ENCODE results near the gene TMEM131.

TMEM131 gene

DNA sequence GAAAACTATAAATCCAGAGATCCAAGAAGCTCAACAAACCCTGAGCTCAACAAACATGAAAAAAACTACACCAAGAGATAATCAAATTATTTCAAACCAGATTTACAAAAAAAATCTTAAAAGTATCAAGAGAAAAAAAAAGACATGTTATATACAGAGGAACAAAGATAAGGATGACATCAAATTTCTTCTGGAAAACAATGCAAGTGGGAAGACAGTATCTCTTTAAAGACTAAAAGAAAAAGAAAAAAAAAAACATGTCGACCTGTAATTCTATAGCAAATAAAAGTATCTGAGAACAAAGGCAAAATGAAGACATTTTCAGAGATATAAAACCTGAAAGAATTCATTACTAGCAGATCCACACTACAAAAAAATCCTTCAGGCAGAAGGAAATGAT is 21.3 kb downstream of the TMEM131 start:
- Histone ChIP-seq H3K9me3 (ENCODE audit: control insufficient read depth, low read length) (no peaks in the 10 kb centered on the region), H3K4me3 (ENCODE audit: low read length) (no peak overlapping the region), H3K9ac (ENCODE audit: low read length) (no peak overlapping the region), H3K4me1 (ENCODE audit: control insufficient read depth, insufficient read depth, low read length) (peaks cover 15% of the 10 kb centered on the region), H3K36me3 (ENCODE audit: control insufficient read depth, insufficient read depth, low read length) (no peaks in the 10 kb centered on the region), H3K27me3 (ENCODE audit: control insufficient read depth, insufficient read depth, low read length) (no peaks in the 10 kb centered on the region)

DNA sequence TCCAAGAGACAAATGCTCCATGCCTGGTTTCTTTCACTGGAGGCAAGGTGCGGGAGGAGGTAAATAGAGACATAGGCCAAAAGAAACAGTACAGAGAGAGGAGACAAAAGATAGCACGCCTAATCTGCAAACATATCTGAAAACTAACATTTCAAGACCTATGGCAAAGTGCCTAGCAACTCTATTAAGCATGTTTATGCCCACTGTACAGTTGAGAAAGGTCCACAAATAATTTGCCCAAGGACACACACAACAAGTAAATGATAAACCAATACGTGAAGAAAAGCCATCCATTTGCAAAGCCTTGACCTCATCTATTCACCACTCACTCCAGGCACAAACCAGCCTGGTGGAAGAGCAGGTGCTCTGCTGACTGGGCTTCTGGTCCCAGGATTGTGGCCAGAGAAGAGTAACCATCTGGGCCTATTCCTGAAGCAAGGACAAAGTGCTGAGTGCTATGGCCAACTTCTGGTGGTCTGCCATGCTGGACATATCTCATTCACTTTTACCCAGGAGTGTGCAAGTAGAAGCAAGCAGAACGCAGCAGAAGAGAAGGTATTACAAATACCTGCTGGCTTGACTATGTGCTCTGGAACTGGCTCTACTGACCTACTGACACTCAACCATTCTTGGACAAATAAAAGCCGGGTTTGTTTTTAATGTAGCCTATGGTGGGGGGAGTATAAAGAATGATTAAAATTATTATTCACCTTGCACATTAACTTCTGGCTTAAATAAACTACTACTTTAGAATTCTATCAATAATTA is 25.3 kb downstream of the TMEM131 start:
- no peak overlapping the region for H3K4me3 ChIP-seq (ENCODE audit: low read length)
- H3K27me3 ChIP-seq (ENCODE audit: control insufficient read depth, insufficient read depth, low read length) = no peaks in the 10 kb centered on the region
- H3K4me1 ChIP-seq (ENCODE audit: control insufficient read depth, insufficient read depth, low read length) = peaks cover 40% of the 10 kb centered on the region
- H3K9me3 ChIP-seq (ENCODE audit: control insufficient read depth, low read length) = no peaks in the 10 kb centered on the region
- H3K36me3 ChIP-seq (ENCODE audit: control insufficient read depth, insufficient read depth, low read length) = no peaks in the 10 kb centered on the region
- no peak overlapping the region for H3K9ac ChIP-seq (ENCODE audit: low read length)

DNA sequence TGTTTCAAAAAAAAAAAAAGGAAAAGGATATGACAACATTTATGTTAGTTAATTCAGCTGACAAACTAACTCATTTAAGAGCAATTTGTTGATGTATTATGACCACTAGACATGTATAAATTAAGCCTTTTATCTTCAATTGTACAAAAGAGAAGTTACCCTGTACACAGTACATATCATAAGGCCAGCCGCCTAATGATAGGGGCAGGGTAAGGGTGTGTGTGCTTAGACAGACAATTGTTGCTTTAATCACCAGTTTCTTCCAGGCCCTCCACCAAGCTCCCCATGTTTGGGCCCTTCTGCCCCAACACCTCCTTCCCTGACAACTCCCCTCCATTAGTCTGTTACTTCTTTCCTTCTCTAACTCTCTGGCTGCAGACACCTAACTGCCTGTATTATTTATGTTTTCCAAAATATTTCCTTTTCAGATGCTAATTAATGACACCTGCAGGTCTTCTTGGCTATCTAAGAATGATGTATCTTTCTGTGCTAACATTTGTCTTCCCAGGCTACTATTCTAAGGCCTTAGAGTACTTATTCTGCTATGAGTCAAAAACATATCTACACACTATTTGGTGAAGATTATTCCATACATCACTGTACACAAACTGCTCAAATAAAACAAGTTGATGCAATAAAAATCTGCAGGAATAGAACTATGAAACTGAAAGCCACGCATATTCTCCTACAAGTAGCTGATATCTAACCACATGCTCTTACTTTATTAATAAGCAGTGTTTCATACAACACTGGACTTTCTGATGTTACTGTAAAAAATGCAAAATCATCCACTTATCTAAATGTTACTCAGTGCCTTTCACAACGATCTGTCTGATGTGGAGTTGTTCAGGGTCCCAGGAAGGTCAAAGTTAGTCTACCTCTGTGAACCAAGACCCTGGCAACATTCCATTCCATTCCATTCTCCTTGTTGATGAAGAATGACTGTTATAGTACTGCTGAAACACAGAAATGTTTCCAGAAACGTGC is 26.4 kb downstream of the TMEM131 start:
- no peaks in the 10 kb centered on the region for H3K27me3 ChIP-seq (ENCODE audit: control insufficient read depth, insufficient read depth, low read length)
- no peaks in the 10 kb centered on the region for H3K9me3 ChIP-seq (ENCODE audit: control insufficient read depth, low read length)
- peaks cover 50% of the 10 kb centered on the region for H3K4me1 ChIP-seq (ENCODE audit: control insufficient read depth, insufficient read depth, low read length)
- H3K36me3 ChIP-seq (ENCODE audit: control insufficient read depth, insufficient read depth, low read length) = no peaks in the 10 kb centered on the region
- no peak overlapping the region for H3K9ac ChIP-seq (ENCODE audit: low read length)
- no peak overlapping the region for H3K4me3 ChIP-seq (ENCODE audit: low read length)

DNA sequence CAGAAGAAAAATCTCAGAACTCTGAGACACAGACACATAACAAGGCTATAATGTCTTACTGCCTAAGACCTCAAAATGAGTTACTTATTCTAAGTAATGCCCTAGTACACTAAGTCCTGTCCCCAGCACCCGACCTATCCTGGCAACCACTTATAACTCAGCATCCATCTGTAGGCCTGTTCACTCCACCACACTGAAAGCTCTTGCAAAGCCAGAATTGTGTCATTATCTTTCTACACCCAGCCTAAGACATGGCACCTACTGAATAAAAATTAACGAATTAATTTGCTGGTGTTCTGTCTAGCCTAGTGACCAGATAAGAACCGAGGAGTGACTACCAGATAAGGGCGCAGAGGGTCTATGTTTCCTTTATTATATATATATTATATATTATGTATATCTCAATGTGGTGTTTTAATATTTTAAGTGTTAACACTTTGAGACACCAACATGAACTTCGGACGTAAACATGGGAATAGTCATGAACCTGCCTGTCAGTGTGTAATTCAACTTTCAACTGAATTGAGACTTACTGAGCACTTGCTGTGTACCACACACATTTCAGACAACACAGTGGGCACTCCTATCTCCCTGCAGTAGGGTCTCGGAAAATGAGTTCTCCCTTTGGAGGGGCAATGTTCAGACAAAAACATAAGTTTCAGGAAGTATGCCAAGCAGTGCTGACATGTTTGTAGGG is 27.7 kb downstream of the TMEM131 start:
- peak overlapping the region; percentile 9 for H3K4me3 ChIP-seq (ENCODE audit: low read length)

DNA sequence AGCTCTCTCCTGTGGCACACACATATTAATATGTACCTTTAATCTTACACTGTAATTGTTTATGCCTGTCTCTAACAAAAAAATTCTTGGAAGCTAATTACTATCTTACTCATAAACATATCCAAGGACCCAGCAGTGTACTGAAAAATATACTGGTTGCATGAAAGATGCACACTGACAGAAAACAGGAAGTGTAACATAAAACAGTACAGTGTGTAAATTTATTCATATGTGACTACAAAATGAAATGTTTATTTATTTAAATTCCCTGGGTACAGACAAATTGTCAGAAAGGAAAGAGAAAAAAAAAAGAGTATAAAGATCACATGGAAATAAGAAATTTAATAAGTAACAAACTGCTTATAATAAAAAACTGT is 28.5 kb downstream of the TMEM131 start:
- H3K27me3 ChIP-seq (ENCODE audit: control insufficient read depth, insufficient read depth, low read length) = no peaks in the 10 kb centered on the region
- H3K4me3 ChIP-seq (ENCODE audit: low read length) = no peak overlapping the region
- H3K9ac ChIP-seq (ENCODE audit: low read length) = no peak overlapping the region
- no peaks in the 10 kb centered on the region for H3K9me3 ChIP-seq (ENCODE audit: control insufficient read depth, low read length)
- no peaks in the 10 kb centered on the region for H3K36me3 ChIP-seq (ENCODE audit: control insufficient read depth, insufficient read depth, low read length)
- peaks cover 55% of the 10 kb centered on the region for H3K4me1 ChIP-seq (ENCODE audit: control insufficient read depth, insufficient read depth, low read length)

More for the DNA sequence above, 27.7 kb downstream of the TMEM131 start:
- Histone ChIP-seq H3K9me3 (ENCODE audit: control insufficient read depth, low read length) (no peaks in the 10 kb centered on the region), H3K36me3 (ENCODE audit: control insufficient read depth, insufficient read depth, low read length) (no peaks in the 10 kb centered on the region), H3K4me1 (ENCODE audit: control insufficient read depth, insufficient read depth, low read length) (peaks cover 55% of the 10 kb centered on the region), H3K27me3 (ENCODE audit: control insufficient read depth, insufficient read depth, low read length) (no peaks in the 10 kb centered on the region), H3K9ac (ENCODE audit: low read length) (no peak overlapping the region)

DNA sequence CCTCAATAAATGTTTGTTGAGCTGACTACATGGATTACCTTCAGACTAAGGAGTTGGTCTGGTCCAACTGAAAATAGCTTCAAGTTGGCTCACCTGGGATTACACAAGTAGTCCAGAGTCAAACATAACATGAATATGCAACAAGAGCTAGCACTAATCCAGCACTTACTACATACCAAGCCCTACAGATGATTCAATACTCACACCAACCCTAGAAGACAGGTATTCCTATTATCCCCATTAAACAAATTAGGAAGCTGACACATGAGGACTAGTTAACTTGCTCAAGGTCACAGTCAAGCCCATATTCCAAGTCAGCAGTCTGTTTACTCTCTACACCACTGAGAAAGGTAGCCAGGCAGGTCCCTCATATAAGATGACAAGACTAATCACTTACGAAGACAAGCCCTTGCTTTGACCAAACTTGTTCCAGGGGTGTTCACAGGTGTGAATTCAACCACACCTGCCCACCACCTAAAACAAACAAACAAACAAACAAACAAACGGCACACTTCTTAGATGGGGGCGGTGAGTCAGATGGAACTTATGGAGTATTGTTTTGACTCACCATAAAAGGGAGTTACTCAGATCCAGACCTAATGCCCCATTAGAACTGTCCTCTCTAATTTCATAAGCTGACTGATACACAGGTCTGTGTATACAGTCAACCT is 29.1 kb downstream of the TMEM131 start:
- peaks cover 55% of the 10 kb centered on the region for H3K4me1 ChIP-seq (ENCODE audit: control insufficient read depth, insufficient read depth, low read length)
- H3K9me3 ChIP-seq (ENCODE audit: control insufficient read depth, low read length) = no peaks in the 10 kb centered on the region
- no peaks in the 10 kb centered on the region for H3K36me3 ChIP-seq (ENCODE audit: control insufficient read depth, insufficient read depth, low read length)
- no peak overlapping the region for H3K9ac ChIP-seq (ENCODE audit: low read length)
- no peaks in the 10 kb centered on the region for H3K27me3 ChIP-seq (ENCODE audit: control insufficient read depth, insufficient read depth, low read length)
- no peak overlapping the region for H3K4me3 ChIP-seq (ENCODE audit: low read length)

DNA sequence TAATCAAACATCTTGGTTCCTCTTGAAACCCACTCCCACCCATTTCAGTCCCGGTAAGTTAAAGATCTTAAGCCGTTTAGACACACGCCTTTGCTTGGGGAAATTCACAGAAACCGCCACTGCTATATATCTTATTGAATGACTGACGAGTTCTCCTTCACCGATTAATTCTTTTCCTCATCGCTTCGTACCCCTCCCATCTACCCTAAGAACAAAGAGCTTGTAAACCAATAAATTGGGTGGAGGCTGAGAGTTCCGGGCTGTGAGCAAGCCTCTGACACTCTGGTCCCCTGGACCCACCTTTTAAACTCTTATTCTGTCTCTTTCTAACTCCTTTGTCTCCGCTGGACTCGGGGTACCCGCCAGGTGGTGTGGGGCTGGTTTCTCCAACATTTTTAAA is 30.6 kb downstream of the TMEM131 start:
- Histone ChIP-seq H3K27me3 (ENCODE audit: control insufficient read depth, insufficient read depth, low read length) (no peaks in the 10 kb centered on the region), H3K36me3 (ENCODE audit: control insufficient read depth, insufficient read depth, low read length) (no peaks in the 10 kb centered on the region), H3K4me1 (ENCODE audit: control insufficient read depth, insufficient read depth, low read length) (peaks cover 45% of the 10 kb centered on the region), H3K9ac (ENCODE audit: low read length) (no peak overlapping the region), H3K9me3 (ENCODE audit: control insufficient read depth, low read length) (no peaks in the 10 kb centered on the region), H3K4me3 (ENCODE audit: low read length) (no peak overlapping the region)

DNA sequence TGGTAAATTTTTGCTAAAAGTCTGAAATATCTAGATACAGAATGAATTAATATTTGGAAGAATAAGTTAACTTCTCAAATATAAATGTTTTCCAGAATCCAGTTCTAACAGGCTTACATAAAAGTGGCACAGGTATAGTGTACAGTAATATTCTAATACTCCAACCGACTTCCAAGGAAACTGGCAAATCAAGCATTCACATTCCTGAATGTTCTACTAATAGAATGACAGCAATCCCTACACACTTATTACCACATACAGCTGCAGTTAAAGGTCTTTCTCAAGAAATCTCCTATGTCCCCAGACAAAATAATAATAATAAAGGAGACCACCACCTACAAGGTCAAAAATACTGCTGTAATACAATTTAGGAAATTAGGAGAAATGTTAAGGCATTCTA is 31.9 kb downstream of the TMEM131 start:
- H3K4me1 ChIP-seq (ENCODE audit: control insufficient read depth, insufficient read depth, low read length) = peaks cover 35% of the 10 kb centered on the region
- H3K27me3 ChIP-seq (ENCODE audit: control insufficient read depth, insufficient read depth, low read length) = no peaks in the 10 kb centered on the region
- H3K36me3 ChIP-seq (ENCODE audit: control insufficient read depth, insufficient read depth, low read length) = no peaks in the 10 kb centered on the region
- no peak overlapping the region for H3K9ac ChIP-seq (ENCODE audit: low read length)
- no peaks in the 10 kb centered on the region for H3K9me3 ChIP-seq (ENCODE audit: control insufficient read depth, low read length)
- H3K4me3 ChIP-seq (ENCODE audit: low read length) = no peak overlapping the region

DNA sequence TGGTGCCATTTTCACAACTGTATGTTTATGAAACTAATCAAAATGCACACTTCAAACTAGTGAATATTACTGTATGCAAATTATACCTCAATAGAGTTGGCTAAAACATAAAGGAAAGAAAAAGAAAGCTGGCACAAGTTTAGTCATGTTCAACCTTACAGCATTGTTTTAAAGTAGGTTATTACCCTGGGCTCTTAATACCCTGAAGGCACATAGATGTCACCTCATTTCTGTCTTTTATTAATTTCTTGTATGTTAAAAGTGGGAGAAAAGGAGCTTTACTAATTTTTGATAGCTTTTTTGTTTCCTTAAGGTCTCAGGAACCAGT is 32.7 kb downstream of the TMEM131 start:
- Histone ChIP-seq H3K9ac (ENCODE audit: low read length) (no peak overlapping the region), H3K4me1 (ENCODE audit: control insufficient read depth, insufficient read depth, low read length) (peaks cover 30% of the 10 kb centered on the region), H3K36me3 (ENCODE audit: control insufficient read depth, insufficient read depth, low read length) (no peaks in the 10 kb centered on the region), H3K27me3 (ENCODE audit: control insufficient read depth, insufficient read depth, low read length) (no peaks in the 10 kb centered on the region), H3K4me3 (ENCODE audit: low read length) (no peak overlapping the region), H3K9me3 (ENCODE audit: control insufficient read depth, low read length) (no peaks in the 10 kb centered on the region)

DNA sequence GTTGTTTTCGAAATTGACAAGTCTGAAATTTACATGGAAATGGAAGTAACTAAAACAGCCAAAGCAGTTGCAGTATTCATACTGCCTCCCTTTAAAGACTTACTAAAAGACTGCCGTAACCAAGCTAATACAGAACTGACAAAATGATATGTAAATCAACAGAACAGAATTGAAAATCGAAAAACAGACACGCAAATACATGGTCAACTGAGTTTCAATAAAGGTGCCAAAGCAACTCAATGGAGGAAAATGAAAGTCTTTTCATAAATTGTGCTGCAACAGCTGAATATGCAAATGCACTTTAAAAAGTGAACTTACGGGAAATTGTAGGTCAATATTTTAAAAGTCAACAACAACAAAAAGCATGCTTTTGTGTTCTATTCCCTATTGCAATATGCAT is 34.2 kb downstream of the TMEM131 start:
- Histone ChIP-seq H3K36me3 (ENCODE audit: control insufficient read depth, insufficient read depth, low read length) (no peaks in the 10 kb centered on the region), H3K9ac (ENCODE audit: low read length) (no peak overlapping the region), H3K4me1 (ENCODE audit: control insufficient read depth, insufficient read depth, low read length) (peaks cover 22% of the 10 kb centered on the region), H3K9me3 (ENCODE audit: control insufficient read depth, low read length) (no peaks in the 10 kb centered on the region), H3K4me3 (ENCODE audit: low read length) (no peak overlapping the region), H3K27me3 (ENCODE audit: control insufficient read depth, insufficient read depth, low read length) (no peaks in the 10 kb centered on the region)

DNA sequence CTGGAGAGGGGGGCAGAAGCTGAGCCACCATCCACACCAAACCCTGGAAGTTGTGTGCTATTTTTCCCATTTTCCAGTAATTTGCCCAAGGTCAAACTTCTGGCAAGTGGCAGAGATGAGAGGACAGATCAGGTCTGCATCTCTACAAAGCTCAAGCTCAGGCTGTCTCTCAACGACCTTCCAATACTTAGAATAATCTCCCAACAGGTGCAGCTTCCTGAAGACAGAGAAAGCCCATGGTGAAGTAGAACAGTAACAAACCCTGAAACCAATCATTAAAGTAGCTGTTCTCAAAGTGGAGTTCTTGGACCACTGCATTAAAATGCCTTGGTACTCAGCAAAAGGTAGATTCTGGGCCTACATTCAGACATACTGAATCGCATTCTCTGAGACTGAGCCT is 37.6 kb downstream of the TMEM131 start:
- H3K9me3 ChIP-seq (ENCODE audit: control insufficient read depth, low read length) = no peaks in the 10 kb centered on the region
- no peak overlapping the region for H3K4me3 ChIP-seq (ENCODE audit: low read length)

More for the DNA sequence above, 37.6 kb downstream of the TMEM131 start:
- Histone ChIP-seq H3K36me3 (ENCODE audit: control insufficient read depth, insufficient read depth, low read length) (no peaks in the 10 kb centered on the region), H3K9ac (ENCODE audit: low read length) (no peak overlapping the region), H3K27me3 (ENCODE audit: control insufficient read depth, insufficient read depth, low read length) (no peaks in the 10 kb centered on the region), H3K4me1 (ENCODE audit: control insufficient read depth, insufficient read depth, low read length) (peaks cover 7% of the 10 kb centered on the region)
